Epidermal melanocyte (primary cell): ENCODE data around the gene KAT6B.
"Not testable (repeated sequence)": the region's sequence is repeated elsewhere in the genome, so short reads cannot be mapped to it uniquely, and the experiment has no call there.

Experiments used
- DNase-seq: peaks from one replicate; pipeline ENCODE4 v3.0.0; 2011; ENCODE audit warnings: low spot score; ENCODE audit not compliant: insufficient read length

The KAT6B gene

DNA sequence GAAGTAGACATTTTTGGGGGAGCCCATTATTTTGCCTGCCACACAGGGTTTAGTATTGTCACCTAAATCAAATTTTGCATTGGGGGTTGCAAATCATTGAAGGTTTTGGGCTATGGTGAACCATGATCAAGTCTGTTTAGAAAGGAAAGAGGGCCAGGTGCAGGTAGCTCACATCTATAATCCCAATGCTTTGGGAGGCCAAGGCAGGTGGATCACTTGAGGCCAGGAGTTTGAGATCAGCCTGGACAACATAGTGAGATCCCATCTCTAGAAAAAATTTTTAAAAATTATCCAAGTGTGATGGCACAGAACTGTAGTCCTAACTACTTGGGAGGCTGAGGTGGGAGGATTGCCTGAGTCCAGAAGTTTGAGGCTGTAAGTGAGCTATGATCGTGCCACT lies 31.2 kb downstream of the KAT6B start:
- DNase-seq, result no peak

DNA sequence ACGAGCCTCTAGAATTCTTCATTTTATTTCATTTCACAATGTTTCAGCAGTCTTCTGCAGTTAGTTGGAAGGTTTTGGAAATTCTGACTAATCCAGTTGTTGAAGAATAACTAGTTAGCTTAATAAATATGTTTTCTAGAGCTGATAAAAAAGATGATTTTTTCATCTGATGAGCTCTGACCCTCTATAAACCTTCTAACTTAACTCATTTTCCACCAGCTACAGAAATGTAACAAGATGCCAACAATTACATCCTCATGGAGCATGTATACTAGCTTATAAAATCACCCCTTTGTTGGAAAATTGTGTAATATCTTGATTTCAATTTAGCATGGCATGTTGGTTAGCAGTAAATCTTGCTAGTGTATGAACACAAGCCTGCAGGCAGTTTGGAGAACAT lies 33.1 kb downstream of the KAT6B start:
- DNase-seq, result no peak

DNA sequence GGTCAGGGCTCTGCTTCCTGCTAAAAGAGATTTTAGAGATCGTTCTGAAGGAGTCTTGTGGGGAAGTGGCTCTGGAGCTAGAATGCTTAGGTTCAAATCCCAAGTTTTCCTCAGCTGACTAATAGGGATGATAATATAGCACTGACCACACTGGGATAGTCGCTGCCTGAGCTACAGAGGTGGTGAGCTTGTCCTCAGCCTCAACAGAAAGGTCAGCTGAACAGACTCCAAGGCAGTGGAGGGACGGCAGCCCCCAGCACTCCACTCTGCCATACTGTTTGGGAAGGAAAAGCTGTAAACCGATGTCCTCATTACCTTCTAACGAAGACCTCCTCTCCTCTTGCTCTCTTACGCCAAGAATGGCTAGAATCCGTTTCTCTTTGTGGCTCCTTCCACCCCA lies 36.2 kb downstream of the KAT6B start:
- DNase-seq, result no peak

DNA sequence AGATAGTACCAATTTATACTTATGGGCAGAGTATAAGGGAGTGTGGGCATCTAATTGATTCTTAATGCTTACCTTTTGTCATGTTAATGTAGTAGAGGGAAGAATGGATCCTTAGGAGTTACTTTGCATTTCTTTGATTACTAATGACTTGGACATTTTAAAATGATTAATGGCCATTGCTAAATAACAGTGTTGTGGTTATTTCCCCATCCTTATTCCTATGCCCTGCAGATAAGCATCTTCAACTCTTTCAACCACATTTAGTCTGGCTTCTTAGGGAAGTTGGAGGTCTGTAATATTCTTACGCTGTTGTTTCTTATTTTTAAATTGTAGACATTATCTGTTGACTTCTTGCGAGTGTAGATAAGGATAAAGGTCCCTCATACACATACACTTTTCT lies 37.2 kb downstream of the KAT6B start:
- DNase-seq, result no peak

DNA sequence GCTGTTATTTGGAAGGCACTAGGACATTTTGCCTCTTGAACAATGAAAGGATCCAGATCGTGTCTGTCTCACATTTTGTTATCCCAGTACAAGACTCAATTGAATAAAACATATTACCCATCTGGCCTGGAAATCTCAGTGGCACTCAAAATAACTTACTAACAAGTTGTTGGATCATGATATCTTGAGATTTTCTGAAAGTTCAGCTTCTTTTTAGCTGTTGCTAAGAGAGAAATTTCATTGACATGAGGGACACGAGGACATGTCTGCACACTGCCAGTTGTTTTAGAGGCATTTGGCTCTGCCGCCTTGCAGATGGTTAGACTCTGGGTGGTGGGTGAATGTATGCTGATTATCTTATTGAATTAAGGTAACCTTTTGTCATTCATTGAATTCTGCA lies 41.0 kb downstream of the KAT6B start:
- no peak for DNase-seq

DNA sequence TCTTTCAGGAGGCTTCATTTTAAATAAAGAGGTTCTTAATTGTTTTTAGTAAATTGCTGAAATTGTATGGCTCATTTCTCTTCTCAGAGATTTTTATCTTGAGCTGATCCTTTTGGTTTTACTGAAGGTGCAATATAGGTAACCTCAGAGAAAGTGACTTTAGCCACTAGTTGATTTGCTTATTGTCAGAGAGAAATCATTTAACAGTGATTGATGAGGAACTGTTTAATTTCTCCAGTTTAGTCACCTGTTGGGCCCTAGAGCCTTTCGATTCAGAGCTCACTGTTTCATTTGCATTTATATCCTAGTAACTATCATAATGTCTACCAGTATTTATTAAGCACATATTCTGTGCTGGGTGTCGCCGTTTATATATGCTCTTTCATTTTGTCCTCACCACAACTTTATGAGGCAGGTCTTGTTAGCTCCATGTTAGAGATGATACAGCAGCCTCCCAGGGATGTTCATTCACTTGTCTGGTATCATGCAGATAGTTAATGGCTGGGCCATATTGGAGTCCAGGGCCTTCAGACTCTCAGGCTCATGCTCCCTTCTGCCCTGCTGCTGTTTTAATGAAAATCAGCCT lies 42.1 kb downstream of the KAT6B start:
- DNase-seq, result no peak

DNA sequence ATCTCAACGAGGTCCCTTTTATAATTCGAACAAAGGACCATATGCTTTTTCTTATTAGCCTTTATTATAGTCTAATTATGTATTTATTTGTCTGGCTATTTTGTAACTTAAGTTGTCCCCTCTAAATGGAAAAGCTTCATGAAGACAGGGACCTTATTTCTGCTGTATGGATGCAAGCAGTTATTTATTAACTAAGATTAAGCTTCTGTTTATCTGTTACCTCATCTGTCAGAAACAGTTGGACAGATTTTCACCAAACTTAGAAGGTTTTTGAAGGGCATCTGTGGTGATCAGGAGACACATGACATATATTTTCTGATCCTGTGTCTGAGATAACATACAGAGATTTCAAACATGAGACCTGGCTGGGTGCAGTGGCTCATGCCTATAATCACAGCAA lies 43.2 kb downstream of the KAT6B start:
- no peak for DNase-seq

DNA sequence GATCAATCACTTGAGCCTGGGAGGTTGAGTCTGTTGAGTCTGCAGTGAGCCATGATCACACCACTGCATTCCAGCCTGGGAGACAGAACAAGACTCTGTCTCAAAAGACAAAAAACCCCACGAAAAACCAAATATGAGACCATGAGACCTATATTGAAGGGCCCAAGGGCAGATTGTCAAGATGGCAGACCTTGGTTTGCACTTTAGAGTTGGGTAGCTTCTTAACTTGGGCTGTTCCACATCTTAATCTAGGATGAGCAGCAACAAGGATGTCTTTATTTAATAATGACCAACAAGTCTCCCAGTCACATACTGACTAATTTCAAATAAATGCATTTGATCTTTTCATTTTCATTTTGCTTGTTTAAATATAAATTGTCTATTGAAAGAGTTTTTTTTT lies 43.8 kb downstream of the KAT6B start:
- no peak for DNase-seq

DNA sequence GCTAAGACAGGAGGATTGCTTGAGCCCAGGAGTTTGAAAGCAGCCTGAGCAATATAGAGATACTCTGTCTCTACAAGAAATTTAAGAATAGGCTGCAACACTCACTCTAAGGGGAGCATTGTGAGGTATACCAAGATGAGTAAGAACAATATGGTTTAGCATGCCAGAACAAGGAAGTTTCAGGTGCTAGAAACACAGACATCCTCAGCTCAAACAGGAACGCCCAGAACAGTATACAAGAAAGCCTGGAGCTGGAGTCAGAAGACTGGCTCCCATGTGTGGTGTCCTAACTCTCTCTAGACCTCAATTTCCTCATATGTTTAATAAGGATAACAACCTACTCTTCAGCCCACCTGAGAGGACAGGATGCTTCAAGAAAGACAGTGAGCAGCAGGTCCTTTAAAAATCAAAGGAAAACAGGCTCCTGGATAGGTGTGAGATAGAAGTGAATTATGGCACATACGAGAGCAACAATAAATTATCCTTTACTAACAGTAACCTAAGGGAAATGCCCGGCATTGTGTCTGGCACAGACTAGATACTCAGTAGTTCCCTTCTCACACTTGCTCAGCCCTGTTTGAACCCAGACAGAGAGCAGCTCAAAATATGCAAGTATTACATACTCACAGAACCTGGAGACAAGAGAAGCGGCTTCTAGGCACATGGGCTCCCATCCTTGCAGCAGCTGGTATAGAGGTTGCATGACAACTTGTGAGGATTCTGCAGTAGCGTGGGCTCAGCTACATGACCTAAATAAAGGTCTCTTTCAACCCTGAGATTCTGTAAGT lies 45.4 kb downstream of the KAT6B start:
- no peak for DNase-seq

DNA sequence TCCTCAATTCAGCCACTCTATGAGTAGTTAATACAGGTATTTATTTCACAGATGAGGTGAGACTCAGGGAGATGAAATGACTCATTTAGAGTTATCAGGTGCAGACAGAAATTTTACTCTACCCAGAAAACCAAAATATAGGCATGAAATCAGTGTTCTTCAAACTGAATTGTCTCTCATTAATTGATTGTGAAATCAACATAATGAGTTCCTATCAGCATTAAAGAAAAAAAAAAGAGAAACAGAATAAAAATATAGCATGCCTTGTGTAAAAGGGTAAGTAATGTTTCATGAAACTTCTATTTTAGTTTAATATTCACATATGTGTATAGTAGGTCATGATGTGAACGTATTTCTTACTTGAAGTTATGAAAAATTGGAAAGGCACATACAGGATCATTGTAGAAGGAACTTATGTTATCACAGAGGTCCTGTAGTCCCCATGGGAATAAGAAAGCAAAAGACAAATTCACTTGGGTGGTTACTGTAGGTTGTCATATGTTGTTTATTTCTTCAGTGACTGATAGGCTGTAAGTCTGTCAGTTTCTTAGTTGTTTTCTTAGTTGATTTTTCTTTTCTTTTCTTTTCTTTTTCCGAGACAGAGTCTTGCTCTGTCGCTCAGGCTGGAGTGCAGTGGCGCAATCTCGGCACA lies 47.5 kb downstream of the KAT6B start:
- no peak for DNase-seq

DNA sequence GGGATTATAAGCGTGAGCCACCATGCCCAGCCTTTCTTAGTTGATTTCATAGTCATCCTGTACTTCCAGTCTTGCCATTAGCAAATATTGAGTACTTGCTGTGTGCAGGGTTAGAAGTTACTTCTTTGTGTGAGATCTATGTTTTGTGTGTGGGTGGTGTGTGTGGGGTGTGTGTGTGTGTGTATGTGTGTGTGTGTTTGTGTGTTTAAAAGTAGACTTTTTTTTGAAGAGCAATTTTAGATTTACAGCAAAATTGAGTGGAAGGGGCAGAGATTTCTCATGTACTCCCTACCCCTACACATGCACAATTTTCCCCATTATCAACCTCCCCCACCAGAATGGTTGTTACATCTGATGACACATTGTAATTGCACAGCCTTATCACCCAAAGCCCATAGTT lies 48.2 kb downstream of the KAT6B start:
- no peak for DNase-seq

DNA sequence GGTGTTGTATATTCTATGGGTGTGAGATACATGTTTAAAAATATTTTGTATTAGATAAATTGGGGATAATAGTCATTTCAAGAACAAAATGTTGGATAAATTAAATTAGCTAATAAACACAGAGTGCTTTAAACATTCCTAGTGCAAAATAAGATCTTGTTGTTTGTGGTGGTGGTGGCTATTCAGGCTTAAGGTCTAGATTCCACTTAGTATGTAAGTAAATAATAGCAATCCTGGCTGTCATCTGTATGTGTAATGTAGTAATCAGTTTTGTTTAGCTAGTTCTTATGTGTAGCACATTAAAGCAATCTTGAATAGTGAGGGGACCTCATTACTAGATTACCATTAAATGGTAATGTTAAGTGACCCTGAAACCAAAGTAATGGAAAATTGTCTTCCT lies 48.7 kb downstream of the KAT6B start:
- no peak for DNase-seq

DNA sequence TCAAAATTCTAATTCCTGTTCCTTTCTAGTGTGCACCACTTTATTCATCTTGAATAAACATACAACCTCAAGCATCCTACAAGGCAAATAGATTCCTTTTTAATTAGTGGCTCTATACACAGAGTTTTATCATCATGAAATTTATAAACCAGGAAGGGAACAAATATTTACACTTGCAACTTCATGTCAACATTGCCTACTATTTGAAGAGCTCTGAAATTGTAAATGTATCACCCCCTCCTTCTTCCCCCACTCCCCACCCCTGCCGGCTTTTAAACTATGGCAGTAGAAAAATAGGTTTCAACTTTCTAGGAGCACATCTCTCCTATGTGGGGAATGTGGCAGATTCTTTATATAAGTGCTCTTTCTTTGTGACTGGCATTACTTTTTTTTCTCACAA lies 49.6 kb downstream of the KAT6B start:
- DNase-seq, result no peak

DNA sequence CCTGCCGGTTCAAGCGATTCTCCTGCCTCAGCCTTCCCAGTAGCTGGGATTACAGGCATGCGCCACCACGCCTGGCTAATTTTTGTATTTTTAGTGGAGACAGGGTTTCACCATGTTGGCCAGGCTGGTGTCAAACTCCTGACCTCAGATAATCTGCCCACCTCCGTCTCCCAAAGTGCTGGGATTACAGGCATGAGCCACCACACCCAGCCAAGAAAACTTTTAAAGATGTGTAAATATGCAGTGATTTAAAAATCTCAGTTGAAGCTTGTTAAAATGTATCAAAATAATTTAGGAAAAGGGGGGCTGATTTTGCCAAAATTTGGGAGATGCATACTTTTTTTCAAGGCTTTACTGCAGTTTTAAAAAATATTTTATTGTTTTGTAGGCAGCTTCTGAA lies 50.7 kb downstream of the KAT6B start:
- DNase-seq, result not testable (repeated sequence)

DNA sequence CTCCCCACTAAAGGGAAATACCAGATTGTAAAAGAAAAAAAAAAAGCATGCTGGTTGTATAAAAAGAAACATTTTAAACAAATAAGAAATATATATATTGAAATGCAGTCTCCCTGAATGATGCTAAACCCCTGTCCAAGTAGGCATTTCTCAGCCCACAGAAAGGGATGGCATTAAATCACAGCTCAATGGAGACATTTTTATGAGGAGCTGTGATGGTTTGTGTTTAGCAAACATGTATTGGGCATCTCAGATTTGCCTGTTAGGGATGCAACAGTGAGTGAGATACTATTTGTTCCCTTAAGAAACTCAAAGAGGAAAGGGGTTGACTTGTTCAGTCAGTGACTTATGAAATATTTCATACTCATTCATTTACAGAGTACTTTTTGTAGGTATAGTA lies 51.5 kb downstream of the KAT6B start:
- no peak for DNase-seq

DNA sequence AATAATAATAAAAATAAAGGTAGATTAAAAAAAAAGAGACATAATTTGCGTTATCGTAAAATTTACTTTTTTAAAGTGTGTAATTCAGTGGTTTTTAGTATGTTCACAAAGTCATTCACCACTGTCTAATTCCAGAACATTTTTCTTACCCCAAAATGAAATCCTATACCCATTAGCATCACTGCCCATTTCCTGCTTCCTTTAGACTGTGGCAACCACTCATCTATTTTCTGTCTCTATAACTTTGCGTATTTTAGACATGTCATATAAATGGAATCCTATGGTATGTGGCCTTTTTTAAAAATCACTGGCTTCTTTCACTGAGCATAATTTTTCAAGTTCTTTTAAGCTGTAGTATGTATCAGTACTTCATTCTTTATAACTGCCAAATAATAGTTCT lies 53.6 kb downstream of the KAT6B start:
- no peak for DNase-seq

DNA sequence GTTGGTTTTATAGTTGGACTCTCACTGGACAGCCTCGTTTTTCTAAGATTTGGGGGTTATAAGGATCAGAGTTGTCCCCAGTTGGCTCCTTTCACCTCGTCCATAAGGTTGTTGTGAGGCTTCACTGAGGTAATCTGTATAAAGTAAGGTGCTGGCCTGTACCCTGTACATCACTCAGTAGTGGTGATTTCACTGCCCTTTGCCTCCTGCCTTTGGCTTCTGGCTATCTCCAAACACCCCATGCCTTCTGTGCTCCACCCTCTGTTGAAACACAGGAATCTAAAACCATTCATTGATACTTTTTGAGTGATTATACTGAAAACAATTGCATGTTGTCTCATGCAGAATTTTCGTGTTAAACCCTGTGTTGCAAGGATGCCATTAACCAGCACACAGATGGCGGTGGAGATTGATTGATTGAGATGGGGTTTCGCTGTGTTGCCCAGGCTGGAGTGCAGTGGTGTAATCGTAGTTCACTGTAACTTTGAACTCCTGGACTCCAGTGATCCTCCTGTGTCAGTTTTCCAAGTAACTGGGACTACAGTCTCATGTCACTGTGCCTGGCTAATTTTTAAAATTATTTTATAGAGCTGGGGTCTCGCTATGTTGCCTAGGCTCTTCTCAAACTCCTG lies 55.0 kb downstream of the KAT6B start:
- no peak for DNase-seq

DNA sequence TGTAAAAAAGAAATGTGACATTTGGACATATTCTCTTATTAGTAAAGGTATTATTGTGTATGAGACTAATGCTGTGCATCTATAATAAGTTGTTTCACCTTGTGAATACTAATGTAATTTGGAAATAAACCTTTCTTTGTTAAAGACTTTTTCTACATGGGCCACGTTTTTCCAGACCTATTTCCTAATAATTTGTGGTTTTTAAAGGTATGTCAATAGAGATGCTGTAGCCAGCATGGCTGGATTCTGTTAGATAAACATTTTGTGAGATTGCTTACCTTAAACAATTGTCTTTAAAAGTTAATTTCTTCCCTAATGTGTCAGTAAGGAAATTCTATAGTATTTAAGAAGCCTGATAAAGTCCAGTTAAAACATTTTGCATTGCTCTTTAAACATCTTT lies 56.0 kb downstream of the KAT6B start:
- no peak for DNase-seq

DNA sequence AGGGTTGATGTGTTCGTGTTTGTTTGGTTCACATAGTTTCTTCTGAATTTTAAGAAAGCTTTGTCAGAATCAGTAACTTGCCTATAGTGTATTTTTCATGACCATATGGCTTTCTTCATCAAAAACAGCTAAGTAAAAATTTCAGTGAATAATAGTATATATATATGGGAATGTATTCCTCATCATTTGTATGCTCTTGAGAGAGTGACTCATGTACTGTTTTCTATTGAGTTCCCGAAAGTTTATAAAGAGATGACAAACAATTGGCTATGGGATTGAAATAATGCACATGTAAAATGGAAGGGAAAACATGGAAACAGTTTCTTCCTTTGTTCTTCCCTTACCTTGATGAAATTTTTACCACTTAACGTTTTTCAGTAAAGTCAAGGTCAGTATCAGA lies 56.4 kb downstream of the KAT6B start:
- DNase-seq, result no peak

DNA sequence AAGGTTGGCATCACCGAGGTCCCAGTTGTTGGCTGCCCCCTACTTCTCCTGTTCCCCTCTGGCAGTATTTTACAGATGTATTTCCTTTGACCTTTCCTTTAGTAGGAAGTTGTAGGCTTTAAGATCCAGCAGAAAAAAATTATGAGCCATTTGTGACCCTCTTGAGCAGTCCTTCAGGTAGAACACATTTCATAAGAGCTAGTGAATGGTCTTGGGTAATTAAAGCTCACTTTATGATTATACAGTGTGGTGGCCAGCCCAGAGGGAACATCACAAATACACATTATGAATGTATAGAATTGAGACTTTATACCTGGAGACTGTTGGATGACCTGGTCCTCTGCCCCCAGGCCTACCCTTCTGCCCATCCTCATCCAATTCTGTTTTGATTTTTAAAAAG lies 57.0 kb downstream of the KAT6B start:
- no peak for DNase-seq

DNA sequence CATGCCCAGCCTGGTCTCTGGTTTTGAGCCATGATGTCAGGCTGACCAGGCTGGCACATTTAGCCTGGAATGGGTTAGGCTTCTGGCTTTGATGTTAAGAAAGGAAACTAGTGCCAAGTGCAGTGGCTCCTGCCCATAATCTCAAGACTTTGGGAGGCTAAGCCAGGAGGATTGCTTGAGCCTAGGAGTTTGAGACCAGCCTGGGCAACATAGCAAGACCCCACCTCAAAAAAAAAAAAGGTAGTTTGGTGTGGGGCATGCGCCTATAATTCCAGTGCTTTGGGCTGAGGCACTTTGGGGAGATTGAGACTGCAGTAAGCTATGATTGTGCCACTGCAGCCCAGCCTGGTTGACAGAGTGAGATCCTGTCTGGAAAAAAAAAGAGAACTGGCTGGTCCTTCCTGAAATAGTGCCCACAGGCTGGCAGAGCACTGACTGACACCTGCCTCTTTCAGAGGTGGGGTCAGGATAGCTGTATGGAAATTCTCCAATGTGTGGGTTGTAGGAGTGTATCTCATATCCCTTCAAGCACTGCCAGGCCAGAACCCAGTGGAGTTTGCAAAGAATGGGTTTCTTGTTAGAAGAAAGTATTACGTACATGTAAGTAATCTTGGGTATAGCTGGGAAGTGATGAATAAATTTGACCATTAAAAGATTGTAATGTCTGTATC lies 61.3 kb downstream of the KAT6B start:
- no peak for DNase-seq
